Measurements from ENCODE around the gene ELANE.
"Not testable (repeated sequence)": the region's sequence is repeated elsewhere in the genome, so short reads cannot be mapped to it uniquely, and the experiment has no call there.

The ELANE gene

GRCh38 chr19:873084-873483 is 21.0 kb downstream of the ELANE start:
- peak; percentile 31 for DNase-seq (ENCODE audit: extremely low read depth, low read depth)
- TF ChIP-seq CTCF (IDR thresholded peaks at IDR 0.05; ENCODE audit: low read depth, low read length): no peak

GRCh38 chr19:873561-874041 is 21.5 kb downstream of the ELANE start:
- no peak for TF ChIP-seq CTCF (IDR thresholded peaks at IDR 0.05; ENCODE audit: low read depth, low read length)
- no peak for DNase-seq (ENCODE audit: extremely low read depth, low read depth)

GRCh38 chr19:875265-875879 is 23.3 kb downstream of the ELANE start:
- TF ChIP-seq CTCF (IDR thresholded peaks at IDR 0.05; ENCODE audit: low read depth, low read length): no peak
- DNase-seq (ENCODE audit: extremely low read depth, low read depth): no peak

- no peak for TF ChIP-seq CTCF (IDR thresholded peaks at IDR 0.05; ENCODE audit: low read depth, low read length)
- no peak for DNase-seq (ENCODE audit: extremely low read depth, low read depth)
Observed at GRCh38 chr19:876089-876488, 24.0 kb downstream of the ELANE start.

GRCh38 chr19:876780-877314 is 24.7 kb downstream of the ELANE start:
- no peak for TF ChIP-seq CTCF (IDR thresholded peaks at IDR 0.05; ENCODE audit: low read depth, low read length)
- DNase-seq (ENCODE audit: extremely low read depth, low read depth): no peak

- not testable (repeated sequence) for DNase-seq (ENCODE audit: extremely low read depth, low read depth)
Observed at GRCh38 chr19:877992-878660, 26.0 kb downstream of the ELANE start.

GRCh38 chr19:878751-879561 is 26.9 kb downstream of the ELANE start:
- DNase-seq (ENCODE audit: extremely low read depth, low read depth): not testable (repeated sequence)

Measured in AG09319 (cell line).